Stimulated activated CD8-positive, alpha-beta memory T cell treated with anti-CD3 and anti-CD28 coated beads, Interleukin-15, amount 100 ng/mL, for 24 hours (primary cell): ENCODE measurements around the gene NOL3.
"Not testable (repeated sequence)": the region's sequence is repeated elsewhere in the genome, so short reads cannot be mapped to it uniquely, and the experiment has no call there.

Experiments used
- DNase-seq: peaks from one replicate; pipeline ENCODE4 v3.0.0-alpha.2; 2020; ENCODE audit warnings: low read depth

NOL3 gene

GRCh38 chr16:67170168-67170948 lies at the start of gene NOL3:
Gene NOL3, plus strand, starts transcription at chr16:67170538.
- no peak for DNase-seq

- not testable (repeated sequence) for DNase-seq
Measured at GRCh38 chr16:67122799-67123198, 47.5 kb upstream of the NOL3 start.

GRCh38 chr16:67128417-67128816 lies 41.9 kb upstream of the NOL3 start:
- no peak for DNase-seq

GRCh38 chr16:67128887-67129286 lies 41.5 kb upstream of the NOL3 start:
- no peak for DNase-seq

GRCh38 chr16:67129422-67129821 lies 40.9 kb upstream of the NOL3 start:
- no peak for DNase-seq

- DNase-seq = no peak
Measured at GRCh38 chr16:67137605-67138004, 32.7 kb upstream of the NOL3 start.

- DNase-seq = no peak
Measured at GRCh38 chr16:67141391-67141790, 28.9 kb upstream of the NOL3 start.

- DNase-seq = no peak
Measured at GRCh38 chr16:67142342-67142741, 28.0 kb upstream of the NOL3 start.

- DNase-seq = no peak
Measured at GRCh38 chr16:67144943-67145342, 25.4 kb upstream of the NOL3 start.

- no peak for DNase-seq
Measured at GRCh38 chr16:67145746-67146145, 24.6 kb upstream of the NOL3 start.

GRCh38 chr16:67146523-67147357 lies 23.6 kb upstream of the NOL3 start:
- no peak for DNase-seq

GRCh38 chr16:67147437-67148140 lies 22.7 kb upstream of the NOL3 start:
- DNase-seq = no peak

GRCh38 chr16:67148221-67148620 lies 22.1 kb upstream of the NOL3 start:
- DNase-seq = no peak

GRCh38 chr16:67148656-67149275 lies 21.6 kb upstream of the NOL3 start:
- no peak for DNase-seq

- DNase-seq = no peak
Measured at GRCh38 chr16:67149276-67150046, 20.9 kb upstream of the NOL3 start.

GRCh38 chr16:67150047-67150832 lies 20.1 kb upstream of the NOL3 start:
- no peak for DNase-seq

- no peak for DNase-seq
Measured at GRCh38 chr16:67150833-67151396, 19.4 kb upstream of the NOL3 start, which contains the start of gene B3GNT9. Gene B3GNT9, minus strand, starts transcription at chr16:67150998. Its CDS starts 513 bp downstream, at chr16:67150485.

- DNase-seq = no peak
Measured at GRCh38 chr16:67151431-67152097, 18.8 kb upstream of the NOL3 start.

- no peak for DNase-seq
Measured at GRCh38 chr16:67154578-67155294, 15.6 kb upstream of the NOL3 start.
